ENCODE data around the gene NCKAP5. TPM values are rescaled to one million over a fixed set of nuclear protein-coding genes. Genes with fewer than 3 reads are reported as not detected.
A peak's percentile ranks its signal among the peaks of the same experiment; 100 is the strongest.

The NCKAP5 gene
- total RNA-seq, 1 donor from 2014 or later = 0.26 TPM

GRCh38 chr2:132670496-132671150 lies 897.6 kb downstream of the NCKAP5 start:
- Histone ChIP-seq H3K36me3 (ENCODE audit: control insufficient read depth, insufficient read depth, low read length) (no peaks in the 10 kb centered on the region), H3K27me3 (ENCODE audit: control insufficient read depth, insufficient read depth, low read length) (peaks cover 22% of the 10 kb centered on the region), H3K4me3 (ENCODE audit: low read depth, low read length) (peak overlapping the region; percentile 35)
- FAIRE-seq = no peak
- no peak for TF ChIP-seq CTCF (IDR thresholded peaks at IDR 0.05; ENCODE audit: insufficient read depth, low read length, severe bottlenecking)
- DNase-seq (ENCODE audit: low read depth) = no peak

- peak within 1 kb of the TSS; percentile 35 for H3K4me3 ChIP-seq (ENCODE audit: low read depth, low read length)
- TF ChIP-seq CTCF (IDR thresholded peaks at IDR 0.05; ENCODE audit: insufficient read depth, low read length, severe bottlenecking) = no peak
- H3K27me3 ChIP-seq (ENCODE audit: control insufficient read depth, insufficient read depth, low read length) = peaks cover 22% of the 10 kb centered on the region
- FAIRE-seq (no peak), DNase-seq (ENCODE audit: low read depth) (no peak)
- no peaks in the 10 kb centered on the region for H3K36me3 ChIP-seq (ENCODE audit: control insufficient read depth, insufficient read depth, low read length)
These were observed 898.3 kb downstream of the NCKAP5 start, which contains the start of gene LYPD1 for GRCh38 chr2:132669908-132670495. TSS of gene LYPD1 (minus strand) at chr2:132670205. CDS start at chr2:132669932, 273 bp downstream.

- no peak for TF ChIP-seq CTCF (IDR thresholded peaks at IDR 0.05; ENCODE audit: insufficient read depth, low read length, severe bottlenecking)
- H3K4me3 ChIP-seq (ENCODE audit: low read depth, low read length) = peak overlapping the region; percentile 35
- DNase-seq (ENCODE audit: low read depth) = no peak
- H3K36me3 ChIP-seq (ENCODE audit: control insufficient read depth, insufficient read depth, low read length) = no peaks in the 10 kb centered on the region
- FAIRE-seq = no peak
- H3K27me3 ChIP-seq (ENCODE audit: control insufficient read depth, insufficient read depth, low read length) = peaks cover 22% of the 10 kb centered on the region
These were observed 899.0 kb downstream of the NCKAP5 start for GRCh38 chr2:132668987-132669907.

GRCh38 chr2:132668189-132668823 lies 900.0 kb downstream of the NCKAP5 start:
- TF ChIP-seq CTCF (IDR thresholded peaks at IDR 0.05; ENCODE audit: insufficient read depth, low read length, severe bottlenecking) = peak; percentile 24
- FAIRE-seq (no peak), DNase-seq (ENCODE audit: low read depth) (no peak)
- Histone ChIP-seq H3K4me3 (ENCODE audit: low read depth, low read length) (no peak overlapping the region), H3K36me3 (ENCODE audit: control insufficient read depth, insufficient read depth, low read length) (no peaks in the 10 kb centered on the region), H3K27me3 (ENCODE audit: control insufficient read depth, insufficient read depth, low read length) (peaks cover 22% of the 10 kb centered on the region)

- DNase-seq (ENCODE audit: low read depth) (no peak), FAIRE-seq (no peak)
These were observed 900.6 kb downstream of the NCKAP5 start for GRCh38 chr2:132667706-132668105.

More at GRCh38 chr2:132667706-132668105, 900.6 kb downstream of the NCKAP5 start:
- Histone ChIP-seq H3K36me3 (ENCODE audit: control insufficient read depth, insufficient read depth, low read length) (no peaks in the 10 kb centered on the region), H3K27me3 (ENCODE audit: control insufficient read depth, insufficient read depth, low read length) (peaks cover 22% of the 10 kb centered on the region), H3K4me3 (ENCODE audit: low read depth, low read length) (no peak overlapping the region)
- TF ChIP-seq CTCF (IDR thresholded peaks at IDR 0.05; ENCODE audit: insufficient read depth, low read length, severe bottlenecking) = no peak

Measured in bronchial epithelial cell (primary cell).